HG02973 (cell line): ENCODE results near the gene MCU.
"Not testable (repeated sequence)": the region's sequence is repeated elsewhere in the genome, so short reads cannot be mapped to it uniquely, and the experiment has no call there.

ENCODE experiments used
- ATAC-seq: cut with Tn5 transposase; IDR thresholded peaks from one replicate; pipeline ENCODE4 v1.9.1; 2021; ENCODE audit warnings: moderate library complexity; ENCODE audit not compliant: unreplicated experiment

Gene MCU

GRCh38 chr10:72758930-72759329 lies 67.0 kb downstream of the MCU start:
- not testable (repeated sequence) for ATAC-seq

GRCh38 chr10:72759584-72759983 lies 67.6 kb downstream of the MCU start:
- no peak for ATAC-seq

GRCh38 chr10:72761498-72761897 lies 69.6 kb downstream of the MCU start:
- ATAC-seq: no peak

GRCh38 chr10:72762042-72762441 lies 70.1 kb downstream of the MCU start:
- ATAC-seq: no peak

- no peak for ATAC-seq
These were observed 71.3 kb downstream of the MCU start for GRCh38 chr10:72763201-72763600.

- no peak for ATAC-seq
These were observed 72.2 kb downstream of the MCU start for GRCh38 chr10:72764151-72764550.

GRCh38 chr10:72765051-72765745 lies 73.3 kb downstream of the MCU start:
- no peak for ATAC-seq

GRCh38 chr10:72771195-72771594 lies 79.3 kb downstream of the MCU start:
- not testable (repeated sequence) for ATAC-seq

- no peak for ATAC-seq
These were observed 80.1 kb downstream of the MCU start for GRCh38 chr10:72772031-72772430.

GRCh38 chr10:72779874-72780273 lies 87.9 kb downstream of the MCU start:
- no peak for ATAC-seq

GRCh38 chr10:72782649-72783330 lies 90.8 kb downstream of the MCU start:
- no peak for ATAC-seq

- no peak for ATAC-seq
These were observed 91.5 kb downstream of the MCU start for GRCh38 chr10:72783410-72783833.

- no peak for ATAC-seq
These were observed 92.8 kb downstream of the MCU start for GRCh38 chr10:72784551-72785351.

GRCh38 chr10:72785409-72785808 lies 93.5 kb downstream of the MCU start:
- ATAC-seq: no peak

- ATAC-seq: no peak
These were observed 98.5 kb downstream of the MCU start for GRCh38 chr10:72790216-72790990.

- ATAC-seq: no peak
These were observed 100.3 kb downstream of the MCU start for GRCh38 chr10:72792288-72792687.

- no peak for ATAC-seq
These were observed 101.8 kb downstream of the MCU start for GRCh38 chr10:72793752-72794151.

- ATAC-seq: no peak
These were observed 102.3 kb downstream of the MCU start for GRCh38 chr10:72794260-72794659.

- ATAC-seq: no peak
These were observed 104.1 kb downstream of the MCU start for GRCh38 chr10:72796042-72796441.

- ATAC-seq: no peak
These were observed 104.6 kb downstream of the MCU start for GRCh38 chr10:72796538-72796937.
